ENCODE measurements around the gene DNAH17. TPM values are rescaled to one million over a fixed set of nuclear protein-coding genes. Genes with fewer than 3 reads are reported as not detected.

The DNAH17 gene
- polyA plus RNA-seq, 1 of the 3 experiments (the other 2 are of a cell fraction), result not detected

DNA sequence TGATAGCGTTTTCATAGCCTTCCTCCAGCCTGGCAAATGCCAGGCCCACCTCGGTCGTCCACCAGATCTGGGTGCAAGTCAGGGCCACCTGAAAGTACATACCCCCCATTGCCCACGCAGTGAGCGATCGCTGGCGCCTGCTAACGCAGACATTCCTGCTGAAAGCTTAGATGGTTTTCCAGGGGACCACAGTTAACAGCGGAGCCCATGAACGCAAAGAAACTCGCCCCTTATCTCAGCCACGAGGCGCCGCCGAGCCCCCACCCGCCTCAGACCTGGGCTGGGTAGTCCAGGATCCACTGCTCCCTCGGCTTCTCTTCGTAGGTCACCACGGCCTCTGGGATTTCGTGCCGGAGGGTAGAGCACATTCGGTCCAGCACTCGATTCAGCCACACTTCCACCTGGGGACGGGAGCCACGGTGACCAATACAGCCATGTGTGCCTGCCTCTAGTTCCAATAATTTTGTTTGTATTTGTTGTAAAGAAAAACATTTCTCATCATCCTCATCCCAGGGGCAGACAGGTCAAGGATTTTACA is 74.5 kb downstream of the DNAH17 start:
- Histone ChIP-seq H3K9me3 (no peaks in the 10 kb centered on the region), H3K4me2 (no peak overlapping the region), H2AFZ (ENCODE audit: low read depth) (no peak overlapping the region), H3F3A (replicated peaks; ENCODE audit: insufficient read depth) (no peaks in the 10 kb centered on the region), H3K9ac (no peak overlapping the region), H3K27me3 (ENCODE audit: insufficient read depth) (0 out of 2 replicates have a peak, but pooled peaks cover 2% of the 10 kb centered on the region), H3K79me2 (ENCODE audit: insufficient read depth) (no peaks in the 10 kb centered on the region), H3K9me2 (no peaks in the 10 kb centered on the region), H3K27ac (ENCODE audit: low read depth in 2 of 2, low read length in 1 of 2) (no peak overlapping the region), H3K36me3 (replicated peaks in 1 of 2; ENCODE audit: control insufficient read depth in 1 of 2, insufficient read depth in 2 of 2, low read length in 1 of 2) (no peaks in the 10 kb centered on the region), H4K20me1 (ENCODE audit: insufficient read depth) (no peaks in the 10 kb centered on the region), H3K4me3 (ENCODE audit: low read depth in 2 of 2, low read length in 1 of 2) (no peak overlapping the region), H3K4me1 (ENCODE audit: control insufficient read depth in 1 of 2, insufficient read depth in 2 of 2, low read depth in 1 of 2, low read length in 1 of 2) (peaks cover 0 to 19% of the 10 kb centered on the region in 2 experiments; a peak in 1 of 4 replicates)
- WGBS (ENCODE audit: low lambda C conversion rate), result 91% methylated on average over 25 of the region's 25 CpGs
- no peak for TF ChIP-seq TAF1 (IDR thresholded peaks at IDR 0.05; ENCODE audit: borderline replicate concordance, low read depth, low read length)
- no peak for TF ChIP-seq EP300 (IDR thresholded peaks at IDR 0.05; ENCODE audit: borderline replicate concordance in 1 of 2, low read depth in 1 of 2, low read length in 1 of 2)
- no peak for TF ChIP-seq CHD2 (IDR thresholded peaks at IDR 0.05; ENCODE audit: low read length, partially characterized antibody)
- TF ChIP-seq MXI1 (IDR thresholded peaks at IDR 0.05; ENCODE audit: low read depth, low read length), result no peak
- TF ChIP-seq, protein P1, sequence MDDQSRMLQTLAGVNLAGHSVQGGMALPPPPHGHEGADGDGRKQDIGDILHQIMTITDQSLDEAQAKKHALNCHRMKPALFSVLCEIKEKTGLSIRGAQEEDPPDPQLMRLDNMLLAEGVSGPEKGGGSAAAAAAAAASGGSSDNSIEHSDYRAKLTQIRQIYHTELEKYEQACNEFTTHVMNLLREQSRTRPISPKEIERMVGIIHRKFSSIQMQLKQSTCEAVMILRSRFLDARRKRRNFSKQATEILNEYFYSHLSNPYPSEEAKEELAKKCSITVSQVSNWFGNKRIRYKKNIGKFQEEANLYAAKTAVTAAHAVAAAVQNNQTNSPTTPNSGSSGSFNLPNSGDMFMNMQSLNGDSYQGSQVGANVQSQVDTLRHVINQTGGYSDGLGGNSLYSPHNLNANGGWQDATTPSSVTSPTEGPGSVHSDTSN (IDR thresholded peaks at IDR 0.05), result no peak
- no peak for TF ChIP-seq RXRA (IDR thresholded peaks at IDR 0.05; ENCODE audit: borderline replicate concordance, low read depth)
- no peak for TF ChIP-seq FOXJ3 (CRISPR knock-in tag; IDR thresholded peaks at IDR 0.05)
- TF ChIP-seq, protein P2, sequence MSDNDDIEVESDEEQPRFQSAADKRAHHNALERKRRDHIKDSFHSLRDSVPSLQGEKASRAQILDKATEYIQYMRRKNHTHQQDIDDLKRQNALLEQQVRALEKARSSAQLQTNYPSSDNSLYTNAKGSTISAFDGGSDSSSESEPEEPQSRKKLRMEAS (IDR thresholded peaks at IDR 0.05; ENCODE audit: low read depth), result no peak
- no peak for TF ChIP-seq EZH2phosphoT487 (IDR thresholded peaks at IDR 0.05; ENCODE audit: borderline replicate concordance, low read depth)
- no peak for TF ChIP-seq TCF12 (IDR thresholded peaks at IDR 0.05)
- TF ChIP-seq, protein P3, sequence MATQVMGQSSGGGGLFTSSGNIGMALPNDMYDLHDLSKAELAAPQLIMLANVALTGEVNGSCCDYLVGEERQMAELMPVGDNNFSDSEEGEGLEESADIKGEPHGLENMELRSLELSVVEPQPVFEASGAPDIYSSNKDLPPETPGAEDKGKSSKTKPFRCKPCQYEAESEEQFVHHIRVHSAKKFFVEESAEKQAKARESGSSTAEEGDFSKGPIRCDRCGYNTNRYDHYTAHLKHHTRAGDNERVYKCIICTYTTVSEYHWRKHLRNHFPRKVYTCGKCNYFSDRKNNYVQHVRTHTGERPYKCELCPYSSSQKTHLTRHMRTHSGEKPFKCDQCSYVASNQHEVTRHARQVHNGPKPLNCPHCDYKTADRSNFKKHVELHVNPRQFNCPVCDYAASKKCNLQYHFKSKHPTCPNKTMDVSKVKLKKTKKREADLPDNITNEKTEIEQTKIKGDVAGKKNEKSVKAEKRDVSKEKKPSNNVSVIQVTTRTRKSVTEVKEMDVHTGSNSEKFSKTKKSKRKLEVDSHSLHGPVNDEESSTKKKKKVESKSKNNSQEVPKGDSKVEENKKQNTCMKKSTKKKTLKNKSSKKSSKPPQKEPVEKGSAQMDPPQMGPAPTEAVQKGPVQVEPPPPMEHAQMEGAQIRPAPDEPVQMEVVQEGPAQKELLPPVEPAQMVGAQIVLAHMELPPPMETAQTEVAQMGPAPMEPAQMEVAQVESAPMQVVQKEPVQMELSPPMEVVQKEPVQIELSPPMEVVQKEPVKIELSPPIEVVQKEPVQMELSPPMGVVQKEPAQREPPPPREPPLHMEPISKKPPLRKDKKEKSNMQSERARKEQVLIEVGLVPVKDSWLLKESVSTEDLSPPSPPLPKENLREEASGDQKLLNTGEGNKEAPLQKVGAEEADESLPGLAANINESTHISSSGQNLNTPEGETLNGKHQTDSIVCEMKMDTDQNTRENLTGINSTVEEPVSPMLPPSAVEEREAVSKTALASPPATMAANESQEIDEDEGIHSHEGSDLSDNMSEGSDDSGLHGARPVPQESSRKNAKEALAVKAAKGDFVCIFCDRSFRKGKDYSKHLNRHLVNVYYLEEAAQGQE (IDR thresholded peaks at IDR 0.05; ENCODE audit: low read depth, low read length), result no peak
- TF ChIP-seq RFX5 (IDR thresholded peaks at IDR 0.05; ENCODE audit: low read length), result no peak
- no peak for TF ChIP-seq GATA2 (CRISPR knock-in tag; IDR thresholded peaks at IDR 0.05)
- DNase-seq, result no peak
- CTCF ChIA-PET, result interaction anchor here (1.0 to 12.1 kb wide), 2 partner anchors 10 to 205 kb away, joined by 3 to 351 read pairs; no protein-coding TSS in a partner anchor
- POLR2A ChIA-PET, result no interaction called here

Measured in SK-N-SH (cell line).